HCT116 (cell line): Measurements from ENCODE around the gene ANKRD29. TPM values are rescaled to one million over a fixed set of nuclear protein-coding genes. Genes with fewer than 3 reads are reported as not detected.

Experiments
- ATAC-seq: fragments of 200-7000 bp; cut with Tn5 transposase; 2 replicates; pipeline ENCODE4 v1.9.1; 2020; ENCODE audit warnings: mild to moderate bottlenecking, moderate library complexity
- BruUV-seq: library from RNA; stranded (reverse); fragments of 400-500 nt; replicated peaks from 2 replicates; lab custom pipeline; 2021; lab: Mats Ljungman, UMichigan
- CTCF ChIA-PET: fragments of 300-600 bp; sonication (Branson Sonifier 250); formaldehyde crosslinking; loops from one replicate; lab custom pipeline; 2021; ENCODE audit warnings: antibody characterized with exemption; lab: Charles Lee
- POLR2A ChIA-PET: fragments of 300-600, 350-600 bp; sonication (Branson Sonifier 250); formaldehyde crosslinking; loops from one replicate; lab custom pipeline; 2021; ENCODE audit warnings: antibody characterized with exemption; lab: Charles Lee
- RAD21 ChIA-PET, 2 experiments: fragments of 300-600 bp; sonication (Branson Sonifier 250); formaldehyde crosslinking; loops; one replicate each; lab custom pipeline; 2023; ENCODE audit warnings: low total read pairs in 2 of 2; ENCODE audit not compliant: uncharacterized antibody in 2 of 2, unreplicated experiment in 2 of 2, low non-redundant PET in 1 of 2; lab: Charles Lee
- DNase-seq: peaks from one replicate; pipeline ENCODE4 v3.0.0-alpha.2; 2010; ENCODE audit warnings: low read depth, low spot score
- H2AFZ ChIP-seq: fragments of 200-600 bp; shearing (Covaris generic), sonication (generic); 2 replicates; pipeline ENCODE4 v1.6.1; 2017; ENCODE audit warnings: low read depth, mixed run types, mixed read lengths, antibody characterized with exemption, low read length; ENCODE audit not compliant: poor library complexity, severe bottlenecking
- H3K27ac ChIP-seq: 2 replicates; pipeline ENCODE4 v1.5.1; 2012; ENCODE audit warnings: low read depth, low read length
- H3K27me3 ChIP-seq: fragments of 200-600 bp; sonication (generic); 2 replicates; pipeline ENCODE4 v1.6.1; 2016; ENCODE audit warnings: mixed run types, low read length, mixed read lengths; ENCODE audit not compliant: insufficient read depth
- H3K36me3 ChIP-seq, 2 experiments: fragments of 200-500 bp in 1 of 2; fragments of 200-600 bp in 1 of 2; sonication (Bioruptor generic) in 1 of 2; sonication (generic) in 1 of 2; 2 replicates each; pipeline versions ENCODE4 v1.5.1 to v1.6.1; 2014 to 2016; ENCODE audit warnings: low read length in 2 of 2, inconsistent platforms in 1 of 2, mixed read lengths in 1 of 2, mixed run types in 1 of 2; ENCODE audit not compliant: insufficient read depth in 2 of 2, control insufficient read depth in 1 of 2
- H3K4me1 ChIP-seq, 2 experiments: fragments of 200-600 bp in 1 of 2; sonication (generic) in 1 of 2; 2 replicates each; pipeline versions ENCODE4 v1.5.1 to v1.6.1; 2012 to 2017; ENCODE audit warnings: low read length in 2 of 2, inconsistent platforms in 1 of 2, mild to moderate bottlenecking in 1 of 2, mixed read lengths in 1 of 2, mixed run types in 1 of 2, moderate library complexity in 1 of 2; ENCODE audit not compliant: insufficient read depth in 2 of 2, control insufficient read depth in 1 of 2
- H3K4me2 ChIP-seq: fragments of 200-600 bp; sonication (generic); 2 replicates; pipeline ENCODE4 v1.6.1; 2017; ENCODE audit warnings: mixed run types, low read length, mixed read lengths
- H3K4me3 ChIP-seq, 2 experiments: fragments of 200-600 bp in 1 of 2; sonication (generic) in 1 of 2; replicated peaks in 1 of 2; 2 replicates each; pipeline ENCODE4 v1.5.1; 2011 to 2016; ENCODE audit warnings: low read length in 2 of 2, control low read depth in 1 of 2, low read depth in 1 of 2, mild to moderate bottlenecking in 1 of 2, mixed read lengths in 1 of 2, mixed run types in 1 of 2
- H3K79me2 ChIP-seq: fragments of 200-600 bp; sonication (generic); 2 replicates; pipeline ENCODE4 v1.6.1; 2017; ENCODE audit warnings: mild to moderate bottlenecking, mixed run types, low read length, moderate library complexity, mixed read lengths; ENCODE audit not compliant: insufficient read depth
- H3K9ac ChIP-seq: fragments of 200-600 bp; sonication (generic); 2 replicates; pipeline ENCODE4 v1.6.1; 2016; ENCODE audit warnings: low read length, mixed read lengths
- H3K9me2 ChIP-seq: fragments of 200-600 bp; sonication (generic), shearing (Covaris generic); 2 replicates; pipeline ENCODE4 v1.6.1; 2017; ENCODE audit warnings: mixed run types, mild to moderate bottlenecking, moderate library complexity; ENCODE audit not compliant: insufficient read depth
- H3K9me3 ChIP-seq, 2 experiments: fragments of 200-500 bp in 1 of 2; fragments of 200-600 bp in 1 of 2; sonication (Bioruptor generic) in 1 of 2; sonication (generic) in 1 of 2; 2 replicates each; pipeline ENCODE4 v1.6.1; 2014 to 2017; ENCODE audit warnings: low read length in 2 of 2, mixed read lengths in 2 of 2, inconsistent platforms in 1 of 2, low read depth in 1 of 2, mild to moderate bottlenecking in 1 of 2, mixed run types in 1 of 2, moderate library complexity in 1 of 2; ENCODE audit not compliant: control insufficient read depth in 1 of 2, insufficient read depth in 1 of 2
- H4K20me1 ChIP-seq: fragments of 200-600 bp; sonication (generic), shearing (Covaris generic); 2 replicates; pipeline ENCODE4 v1.6.1; 2017; ENCODE audit warnings: mixed run types, mild to moderate bottlenecking, moderate library complexity; ENCODE audit not compliant: insufficient read depth
- CBX3 ChIP-seq: IDR thresholded peaks from 2 replicates; pipeline ENCODE4 v1.6.1; 2012; ENCODE audit warnings: low read depth
- CEBPB ChIP-seq: IDR thresholded peaks from 2 replicates; pipeline ENCODE4 v1.6.1; 2012; ENCODE audit warnings: low read depth
- EGR1 ChIP-seq: IDR thresholded peaks from 2 replicates; pipeline ENCODE4 v1.6.1; 2012; ENCODE audit warnings: low read depth
- EZH2 ChIP-seq: fragments of 200-600 bp; sonication (generic); IDR thresholded peaks from 2 replicates; pipeline ENCODE4 v1.6.1; 2017; ENCODE audit warnings: antibody characterized with exemption, mixed run types
- EZH2phosphoT487 ChIP-seq: fragments of 200-600 bp; IDR thresholded peaks from 2 replicates; pipeline ENCODE4 v1.6.1; 2018; ENCODE audit warnings: antibody characterized with exemption, borderline replicate concordance
- FOSL1 ChIP-seq: IDR thresholded peaks from 2 replicates; pipeline ENCODE4 v1.6.1; 2012; ENCODE audit warnings: low read depth
- RAD21 ChIP-seq: IDR thresholded peaks from 2 replicates; pipeline ENCODE4 v1.6.1; 2012; ENCODE audit warnings: low read depth, mild to moderate bottlenecking
- TCF7L2 ChIP-seq: IDR thresholded peaks from 2 replicates; pipeline ENCODE4 v1.7.0; 2011; ENCODE audit warnings: borderline replicate concordance, inconsistent platforms; ENCODE audit not compliant: insufficient read depth, insufficient read length; ENCODE audit errors: extremely low read depth
- YY1 ChIP-seq: IDR thresholded peaks from 2 replicates; pipeline ENCODE4 v1.6.1; 2011; ENCODE audit warnings: low read length, low read depth, moderate library complexity, mild to moderate bottlenecking; ENCODE audit not compliant: insufficient replicate concordance; ENCODE audit errors: extremely low read depth
- ZFX ChIP-seq: fragments of 450-650 bp; IDR thresholded peaks from 2 replicates; pipeline ENCODE4 v1.6.1; 2017
- ZNF274 ChIP-seq: fragments of 200-500 bp; sonication (Bioruptor generic); IDR thresholded peaks from 2 replicates; pipeline ENCODE4 v1.6.1; 2014; ENCODE audit warnings: mild to moderate bottlenecking, low read depth, low read length, inconsistent platforms
- intact Hi-C: fragments of 100-400 bp; cut with micrococcal nuclease; formaldehyde crosslinking; loops from 2 replicates; pipeline ENCODE4 v1.10.0; 2022
- total RNA-seq: library from RNA; stranded (reverse); gene quantifications from one replicate; pipeline ENCODE4 v1.2.1, GENCODE V29; 2021; ENCODE audit not compliant: unreplicated experiment
- TF ChIP-seq, protein P1 (sequence below), 3 experiments: fragments of 200-600 bp in 1 of 3; sonication (generic) in 1 of 3; IDR thresholded peaks in 2 of 3; conservative IDR thresholded peaks in 1 of 3; 2 replicates each; pipeline ENCODE4 v1.5.1; 2012 to 2017; ENCODE audit warnings: low read depth in 2 of 3, low read length in 2 of 3, antibody characterized with exemption in 1 of 3, borderline replicate concordance in 1 of 3, control low read depth in 1 of 3, mild to moderate bottlenecking in 1 of 3, mixed read lengths in 1 of 3, mixed run types in 1 of 3, moderate library complexity in 1 of 3; ENCODE audit not compliant: insufficient read depth in 1 of 3
- TF ChIP-seq, protein P2 (sequence below): IDR thresholded peaks from 2 replicates; pipeline ENCODE4 v1.6.1; 2011; ENCODE audit warnings: mild to moderate bottlenecking, low read length, moderate library complexity; ENCODE audit not compliant: insufficient replicate concordance; ENCODE audit errors: extremely low read depth

Gene ANKRD29
- total RNA-seq, 1 experiment from 2014 or later, result 8.8 TPM

DNA sequence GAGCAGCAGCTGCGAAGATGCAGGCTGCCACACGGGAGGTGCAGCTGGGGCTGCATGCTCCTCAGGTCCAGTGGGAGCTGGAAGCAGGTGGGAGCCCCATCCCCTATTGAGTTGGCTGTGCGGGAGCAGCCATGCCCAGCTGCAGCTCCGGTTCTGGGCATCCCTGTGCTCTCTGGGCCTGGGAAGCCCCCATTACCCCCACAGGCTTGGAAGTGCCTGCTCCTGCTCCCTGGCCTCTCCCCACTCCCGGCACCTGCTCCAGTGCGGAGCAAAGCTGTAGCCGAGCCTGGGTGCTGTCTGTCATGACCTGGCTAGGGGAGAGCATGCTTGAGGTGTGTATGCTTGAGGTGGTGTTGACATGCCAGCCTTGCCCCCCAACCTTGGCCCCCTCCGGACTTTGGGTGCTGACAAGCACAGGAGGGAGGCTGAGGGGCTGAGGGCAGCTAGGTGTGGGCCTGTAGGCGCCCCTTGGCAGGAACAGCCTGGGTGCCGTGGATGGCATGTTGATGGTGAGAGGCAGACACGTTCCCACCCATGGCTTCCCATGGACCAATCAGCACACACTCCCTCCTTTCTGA lies 21.5 kb downstream of the ANKRD29 start:
- no peaks in the 10 kb centered on the region for H4K20me1 ChIP-seq
- H3K4me3 ChIP-seq, result no peak overlapping the region
- no peaks in the 10 kb centered on the region for H3K9me2 ChIP-seq
- CTCF ChIA-PET, result interaction anchor here (2.9 kb wide), 1 partner anchor 62 kb away, joined by 13 read pairs; no protein-coding TSS in a partner anchor
- peaks cover 8 to 13% of the 10 kb centered on the region in 2 experiments for H3K4me1 ChIP-seq
- no peaks in the 10 kb centered on the region; a peak in 1 of 4 replicates for H3K9me3 ChIP-seq
- POLR2A ChIA-PET, result no interaction called here
- no peak overlapping the region for H3K9ac ChIP-seq
- H3K36me3 ChIP-seq, result no peaks in the 10 kb centered on the region
- H3K27ac ChIP-seq, result no peak overlapping the region
- no peaks in the 10 kb centered on the region for H3K27me3 ChIP-seq
- no peak overlapping the region for H2AFZ ChIP-seq
- DNase-seq (no peak), ATAC-seq (no peak)
- no peak overlapping the region for H3K4me2 ChIP-seq
- intact Hi-C loops, result no loop called here
- H3K79me2 ChIP-seq, result no peaks in the 10 kb centered on the region
- TF ChIP-seq YY1 (no peak), EGR1 (no peak), CEBPB (no peak), RAD21 (no peak), TCF7L2 (no peak), CBX3 (no peak), FOSL1 (no peak), EZH2 (no peak), ZNF274 (no peak), EZH2phosphoT487 (no peak), ZFX (no peak)
- TF ChIP-seq, protein P1, sequence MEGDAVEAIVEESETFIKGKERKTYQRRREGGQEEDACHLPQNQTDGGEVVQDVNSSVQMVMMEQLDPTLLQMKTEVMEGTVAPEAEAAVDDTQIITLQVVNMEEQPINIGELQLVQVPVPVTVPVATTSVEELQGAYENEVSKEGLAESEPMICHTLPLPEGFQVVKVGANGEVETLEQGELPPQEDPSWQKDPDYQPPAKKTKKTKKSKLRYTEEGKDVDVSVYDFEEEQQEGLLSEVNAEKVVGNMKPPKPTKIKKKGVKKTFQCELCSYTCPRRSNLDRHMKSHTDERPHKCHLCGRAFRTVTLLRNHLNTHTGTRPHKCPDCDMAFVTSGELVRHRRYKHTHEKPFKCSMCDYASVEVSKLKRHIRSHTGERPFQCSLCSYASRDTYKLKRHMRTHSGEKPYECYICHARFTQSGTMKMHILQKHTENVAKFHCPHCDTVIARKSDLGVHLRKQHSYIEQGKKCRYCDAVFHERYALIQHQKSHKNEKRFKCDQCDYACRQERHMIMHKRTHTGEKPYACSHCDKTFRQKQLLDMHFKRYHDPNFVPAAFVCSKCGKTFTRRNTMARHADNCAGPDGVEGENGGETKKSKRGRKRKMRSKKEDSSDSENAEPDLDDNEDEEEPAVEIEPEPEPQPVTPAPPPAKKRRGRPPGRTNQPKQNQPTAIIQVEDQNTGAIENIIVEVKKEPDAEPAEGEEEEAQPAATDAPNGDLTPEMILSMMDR (IDR thresholded peaks at IDR 0.05 in 2 of 3, conservative IDR thresholded peaks at IDR 0.05 in 1 of 3; ENCODE audit: borderline replicate concordance in 1 of 3, insufficient read depth in 1 of 3, low read depth in 2 of 3, low read length in 2 of 3), result no peak
- TF ChIP-seq, protein P2, sequence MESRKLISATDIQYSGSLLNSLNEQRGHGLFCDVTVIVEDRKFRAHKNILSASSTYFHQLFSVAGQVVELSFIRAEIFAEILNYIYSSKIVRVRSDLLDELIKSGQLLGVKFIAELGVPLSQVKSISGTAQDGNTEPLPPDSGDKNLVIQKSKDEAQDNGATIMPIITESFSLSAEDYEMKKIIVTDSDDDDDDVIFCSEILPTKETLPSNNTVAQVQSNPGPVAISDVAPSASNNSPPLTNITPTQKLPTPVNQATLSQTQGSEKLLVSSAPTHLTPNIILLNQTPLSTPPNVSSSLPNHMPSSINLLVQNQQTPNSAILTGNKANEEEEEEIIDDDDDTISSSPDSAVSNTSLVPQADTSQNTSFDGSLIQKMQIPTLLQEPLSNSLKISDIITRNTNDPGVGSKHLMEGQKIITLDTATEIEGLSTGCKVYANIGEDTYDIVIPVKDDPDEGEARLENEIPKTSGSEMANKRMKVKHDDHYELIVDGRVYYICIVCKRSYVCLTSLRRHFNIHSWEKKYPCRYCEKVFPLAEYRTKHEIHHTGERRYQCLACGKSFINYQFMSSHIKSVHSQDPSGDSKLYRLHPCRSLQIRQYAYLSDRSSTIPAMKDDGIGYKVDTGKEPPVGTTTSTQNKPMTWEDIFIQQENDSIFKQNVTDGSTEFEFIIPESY, result no peak
- BruUV-seq, result no TSS peak
- RAD21 ChIA-PET, result no interaction called here
